HG03439 (cell line): ENCODE measurements around the gene LPCAT2.
"Not testable (repeated sequence)": the region's sequence is repeated elsewhere in the genome, so short reads cannot be mapped to it uniquely, and the experiment has no call there.

Source experiments
- ATAC-seq: cut with Tn5 transposase; IDR thresholded peaks from one replicate; pipeline ENCODE4 v1.9.1; 2021; ENCODE audit warnings: mild to moderate bottlenecking, moderate library complexity; ENCODE audit not compliant: unreplicated experiment

Gene LPCAT2

GRCh38 chr16:55577887-55578286 is 69.0 kb downstream of the LPCAT2 start:
- ATAC-seq = no peak

- no peak for ATAC-seq
Measured at GRCh38 chr16:55585631-55586030, 76.8 kb downstream of the LPCAT2 start.

- no peak for ATAC-seq
Measured at GRCh38 chr16:55588799-55589198, 79.9 kb downstream of the LPCAT2 start.

- no peak for ATAC-seq
Measured at GRCh38 chr16:55592306-55592705, 83.4 kb downstream of the LPCAT2 start.

- no peak for ATAC-seq
Measured at GRCh38 chr16:55597928-55598327, 89.1 kb downstream of the LPCAT2 start.

- no peak for ATAC-seq
Measured at GRCh38 chr16:55605754-55606336, 97.0 kb downstream of the LPCAT2 start.

GRCh38 chr16:55613613-55614335 is 104.9 kb downstream of the LPCAT2 start:
- ATAC-seq = no peak

GRCh38 chr16:55615071-55615470 is 106.2 kb downstream of the LPCAT2 start:
- ATAC-seq = no peak

GRCh38 chr16:55615670-55616069 is 106.8 kb downstream of the LPCAT2 start:
- ATAC-seq = not testable (repeated sequence)

- no peak for ATAC-seq
Measured at GRCh38 chr16:55621771-55622170, 112.9 kb downstream of the LPCAT2 start.

- no peak for ATAC-seq
Measured at GRCh38 chr16:55622272-55622671, 113.4 kb downstream of the LPCAT2 start.

- no peak for ATAC-seq
Measured at GRCh38 chr16:55622930-55623561, 114.2 kb downstream of the LPCAT2 start.

- ATAC-seq = no peak
Measured at GRCh38 chr16:55623640-55624039, 114.8 kb downstream of the LPCAT2 start.

- ATAC-seq = no peak
Measured at GRCh38 chr16:55624696-55625095, 115.8 kb downstream of the LPCAT2 start.

GRCh38 chr16:55625843-55626242 is 117.0 kb downstream of the LPCAT2 start:
- ATAC-seq = no peak

- no peak for ATAC-seq
Measured at GRCh38 chr16:55628306-55628968, 119.6 kb downstream of the LPCAT2 start.

- no peak for ATAC-seq
Measured at GRCh38 chr16:55630774-55631173, 121.9 kb downstream of the LPCAT2 start.

- ATAC-seq = no peak
Measured at GRCh38 chr16:55632259-55632658, 123.4 kb downstream of the LPCAT2 start.

- no peak for ATAC-seq
Measured at GRCh38 chr16:55634193-55634592, 125.3 kb downstream of the LPCAT2 start.
